Stimulated activated CD4-positive, alpha-beta T cell treated with anti-CD3 and anti-CD28 coated beads, Interleukin-1b, Interleukin-23, amount 100 ng/mL, for 24 hours (primary cell): ENCODE results near the gene TRABD.
A peak's percentile ranks its signal among the peaks of the same experiment; 100 is the strongest.
"Not testable (repeated sequence)": the region's sequence is repeated elsewhere in the genome, so short reads cannot be mapped to it uniquely, and the experiment has no call there.

Experiments used
- DNase-seq, 4 experiments: peaks; one replicate each; pipeline ENCODE4 v3.0.0-alpha.2; 2020; ENCODE audit warnings: low read depth in 4 of 4, low spot score in 1 of 4

Gene TRABD, protein sequence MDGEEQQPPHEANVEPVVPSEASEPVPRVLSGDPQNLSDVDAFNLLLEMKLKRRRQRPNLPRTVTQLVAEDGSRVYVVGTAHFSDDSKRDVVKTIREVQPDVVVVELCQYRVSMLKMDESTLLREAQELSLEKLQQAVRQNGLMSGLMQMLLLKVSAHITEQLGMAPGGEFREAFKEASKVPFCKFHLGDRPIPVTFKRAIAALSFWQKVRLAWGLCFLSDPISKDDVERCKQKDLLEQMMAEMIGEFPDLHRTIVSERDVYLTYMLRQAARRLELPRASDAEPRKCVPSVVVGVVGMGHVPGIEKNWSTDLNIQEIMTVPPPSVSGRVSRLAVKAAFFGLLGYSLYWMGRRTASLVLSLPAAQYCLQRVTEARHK

DNA sequence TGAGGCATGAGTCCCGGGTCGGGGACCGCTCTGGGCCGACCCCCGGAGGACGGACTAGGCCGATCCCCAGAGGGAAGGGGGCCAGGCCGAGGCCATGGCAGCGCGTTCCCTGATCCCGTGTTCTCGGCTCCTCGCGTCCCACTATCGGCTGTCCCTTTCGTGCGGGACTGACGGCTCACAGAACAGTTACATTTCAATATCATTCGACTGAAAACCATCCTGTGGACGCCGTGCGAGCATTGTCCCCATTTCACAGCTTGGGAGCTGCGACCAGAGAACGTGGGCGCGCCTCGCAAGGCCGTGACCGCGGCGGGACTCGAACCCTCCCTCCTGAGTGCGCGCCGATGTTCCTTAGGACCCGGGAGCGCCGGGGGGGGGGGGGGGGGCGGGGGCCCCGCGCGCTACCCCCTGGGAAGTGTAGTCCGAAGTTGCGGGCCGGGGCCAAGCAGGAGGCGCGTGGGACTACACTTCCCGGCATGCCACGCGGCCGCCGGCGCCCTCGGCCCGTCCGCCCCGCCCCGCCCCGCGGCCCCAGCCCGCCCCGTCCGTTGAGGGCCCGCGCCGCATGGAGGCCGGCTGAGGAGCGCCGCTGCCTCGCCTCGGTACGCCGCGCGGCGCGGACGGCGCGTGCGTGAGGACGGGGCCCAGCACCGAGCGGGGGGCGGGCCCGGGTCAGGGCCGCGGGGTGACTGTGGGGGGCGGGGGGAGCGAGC is at the start of gene TRABD:
Gene TRABD, plus strand, starts transcription at position 539 of the 713 bp plus-strand sequence. CDS start 7,148 bp downstream, outside the sequence.
- DNase-seq, result peak; percentile 67 to 85 (median 78)

DNA sequence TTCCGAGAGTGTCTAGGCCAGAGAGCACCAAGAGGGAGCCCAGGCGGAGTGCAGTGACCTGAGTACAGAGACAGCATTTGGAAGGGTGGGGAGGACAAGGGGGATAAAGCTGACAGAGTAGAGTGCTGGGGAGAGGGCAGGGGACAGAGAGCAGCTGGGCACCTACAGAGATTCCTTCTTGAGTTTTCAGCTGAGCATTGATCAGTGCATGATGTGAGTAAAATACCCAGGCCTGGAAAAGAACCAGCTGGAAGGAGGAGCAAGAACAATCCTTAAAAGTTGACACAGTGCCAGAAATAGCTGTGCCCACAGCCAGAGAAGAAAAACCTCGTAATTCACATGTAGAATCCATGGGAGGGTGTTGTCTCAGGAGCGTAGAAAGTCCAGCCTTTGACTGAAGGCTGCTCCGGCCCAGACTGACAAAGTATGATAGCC is 49.1 kb upstream of the TRABD start:
- DNase-seq, result no peak

DNA sequence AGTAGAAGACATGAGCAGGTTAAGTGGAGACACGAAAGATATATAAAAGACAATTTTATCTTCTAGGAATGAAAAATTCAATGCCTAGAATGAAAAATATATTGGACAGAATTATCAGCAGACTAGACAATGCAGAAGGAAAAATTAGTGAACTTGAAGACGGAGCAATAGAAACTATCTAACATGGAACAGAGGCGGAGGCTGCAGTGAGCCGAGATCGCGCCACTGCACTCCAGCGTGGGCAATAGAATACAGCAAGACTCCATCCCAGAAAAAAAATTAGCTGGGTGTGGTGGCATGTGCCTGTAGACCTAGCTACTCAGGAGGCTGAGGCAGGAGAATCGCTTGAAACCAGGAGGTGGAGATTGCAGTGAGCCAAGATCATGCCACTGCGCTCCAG is 48.4 kb upstream of the TRABD start:
- DNase-seq, result not testable (repeated sequence)

DNA sequence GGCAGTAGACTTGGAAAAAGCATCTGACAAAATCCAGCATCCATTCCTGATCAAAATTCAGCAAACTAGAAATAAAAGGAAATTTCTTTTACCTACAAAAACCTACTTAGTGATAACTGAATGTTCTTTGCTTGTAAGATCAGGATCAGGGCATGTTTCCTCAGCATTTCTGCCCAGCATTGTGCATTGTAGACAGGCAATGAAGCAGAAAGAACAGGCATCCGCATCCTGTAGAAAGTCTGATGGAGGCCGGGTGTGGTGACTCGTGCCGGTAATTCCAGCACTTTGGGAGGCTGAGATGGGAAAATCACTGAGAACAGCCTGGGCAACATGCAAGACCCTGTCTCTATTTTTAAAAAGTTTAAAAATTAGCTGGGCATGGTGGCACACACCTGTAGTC is 47.7 kb upstream of the TRABD start:
- no peak for DNase-seq

DNA sequence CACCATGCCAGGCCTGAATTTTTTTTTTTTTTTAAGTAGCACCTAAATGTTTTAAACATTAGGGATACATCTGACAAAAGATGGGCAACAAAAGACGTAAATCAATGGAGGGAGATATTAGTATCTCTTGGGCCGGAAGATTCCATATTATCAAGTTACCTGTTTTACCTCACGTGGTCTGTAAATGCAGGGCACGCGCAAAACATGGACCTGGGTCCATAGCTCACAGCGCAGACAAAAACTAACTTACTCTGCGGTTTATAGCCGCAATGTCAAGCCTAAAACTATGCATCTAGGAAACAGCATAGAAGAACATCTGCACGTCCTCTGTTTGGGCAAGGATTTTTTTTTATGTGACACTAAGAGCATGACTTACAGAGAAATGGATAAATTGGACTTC is 46.7 kb upstream of the TRABD start:
- no peak for DNase-seq

DNA sequence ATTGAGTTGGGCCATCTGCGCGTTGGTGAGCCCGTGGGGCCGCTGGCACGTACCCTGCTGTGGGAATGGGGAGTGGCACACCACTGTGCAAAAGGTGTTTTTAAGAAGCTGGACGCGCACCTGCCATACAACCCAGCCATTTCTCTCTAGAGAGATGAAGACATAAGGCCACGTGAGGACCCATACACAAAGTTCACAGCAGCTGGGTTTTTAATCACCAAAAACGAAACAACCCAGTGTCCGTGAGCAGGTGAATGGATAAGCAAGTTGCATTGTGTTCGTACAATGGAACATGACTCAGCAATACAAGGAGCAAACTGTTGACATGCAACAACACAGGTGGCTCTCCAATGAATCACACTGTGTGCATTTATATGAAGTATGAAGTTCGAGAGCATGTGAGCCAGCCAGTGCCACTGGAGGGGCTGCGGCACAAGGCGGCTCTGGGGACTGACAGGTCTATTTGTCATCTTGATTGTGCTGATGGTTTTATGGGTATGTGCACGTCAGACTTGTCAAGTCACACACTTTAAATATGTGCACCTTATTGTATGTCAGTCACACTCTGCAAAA is 45.8 kb upstream of the TRABD start:
- no peak for DNase-seq

DNA sequence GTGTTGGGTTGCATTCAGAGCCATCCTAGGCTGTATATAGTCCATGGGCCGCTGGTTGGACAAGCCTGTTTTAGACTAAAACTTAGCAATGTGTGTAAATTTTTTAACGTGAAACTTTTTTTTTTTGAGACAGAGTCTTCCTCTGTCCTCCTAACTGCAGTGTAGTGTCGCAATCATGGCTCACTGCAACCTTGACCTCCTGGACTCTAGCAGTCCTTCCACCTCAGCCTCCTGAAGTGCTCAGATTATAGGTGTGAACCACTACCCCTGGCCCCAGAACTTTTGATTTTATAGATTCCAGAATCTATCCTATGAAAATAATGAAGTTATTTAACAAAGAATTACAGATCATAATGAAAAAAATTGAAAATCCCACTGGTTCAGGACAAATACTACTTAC is 45.1 kb upstream of the TRABD start:
- no peak for DNase-seq

DNA sequence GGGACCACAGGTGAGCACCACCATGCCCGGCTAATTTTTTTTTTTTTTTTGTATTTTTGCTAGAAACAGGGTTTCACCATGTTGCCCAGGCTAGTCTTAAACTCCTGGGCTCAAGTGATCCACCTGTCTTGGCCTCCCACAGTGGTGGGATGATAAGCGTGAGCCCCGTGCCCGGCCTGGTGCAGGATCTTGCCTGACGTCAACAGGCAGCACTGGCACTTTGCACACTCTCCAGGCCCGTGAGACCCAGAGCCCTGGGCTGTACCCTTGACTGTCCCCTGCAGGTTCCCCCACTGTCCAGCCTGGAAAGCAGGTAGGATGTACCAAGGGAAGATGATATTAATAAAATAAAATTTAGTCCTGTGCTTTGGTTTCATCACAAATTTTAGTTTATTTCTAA is 44.3 kb upstream of the TRABD start:
- DNase-seq, result no peak

DNA sequence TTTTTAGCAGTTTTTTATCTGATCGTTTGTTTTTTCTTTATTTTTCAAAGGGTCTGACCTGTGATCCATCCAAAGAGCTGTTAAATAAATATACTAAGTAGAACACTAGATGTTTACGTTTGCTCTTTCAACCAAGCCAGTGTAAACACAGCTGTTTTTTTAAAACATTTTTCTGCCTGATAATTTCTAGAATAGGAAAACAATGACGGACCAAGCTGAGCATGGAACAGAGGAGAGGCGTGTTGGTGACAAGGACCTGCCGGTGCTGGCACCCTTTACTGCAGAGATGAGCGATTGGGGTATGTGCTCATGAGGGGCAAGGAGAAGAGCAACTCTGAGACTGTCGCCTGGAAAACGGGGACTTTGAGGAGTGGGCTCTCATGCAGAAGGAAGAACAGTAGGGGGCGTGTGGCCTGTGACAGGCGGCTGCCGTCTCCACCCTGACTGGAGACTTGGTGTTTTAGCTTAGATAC is 43.8 kb upstream of the TRABD start:
- DNase-seq, result no peak

DNA sequence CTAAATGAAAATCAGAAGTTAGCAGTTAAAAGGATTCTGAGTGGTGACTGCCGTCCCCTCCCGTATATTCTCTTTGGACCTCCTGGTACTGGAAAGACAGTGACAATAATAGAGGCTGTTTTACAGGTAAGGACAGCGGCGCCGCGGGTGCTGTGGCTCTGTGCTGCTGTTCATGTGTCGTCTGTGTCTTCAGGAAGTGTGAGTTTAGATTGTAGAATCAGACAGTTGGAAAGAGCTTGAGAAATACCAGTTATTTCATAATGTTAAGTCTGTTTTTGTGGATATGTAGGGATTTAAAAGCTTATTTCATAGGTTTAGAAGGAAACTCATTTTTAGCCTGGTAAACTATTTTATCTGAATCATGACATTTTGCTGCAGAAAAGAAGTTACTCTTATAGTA is 42.6 kb upstream of the TRABD start:
- no peak for DNase-seq

DNA sequence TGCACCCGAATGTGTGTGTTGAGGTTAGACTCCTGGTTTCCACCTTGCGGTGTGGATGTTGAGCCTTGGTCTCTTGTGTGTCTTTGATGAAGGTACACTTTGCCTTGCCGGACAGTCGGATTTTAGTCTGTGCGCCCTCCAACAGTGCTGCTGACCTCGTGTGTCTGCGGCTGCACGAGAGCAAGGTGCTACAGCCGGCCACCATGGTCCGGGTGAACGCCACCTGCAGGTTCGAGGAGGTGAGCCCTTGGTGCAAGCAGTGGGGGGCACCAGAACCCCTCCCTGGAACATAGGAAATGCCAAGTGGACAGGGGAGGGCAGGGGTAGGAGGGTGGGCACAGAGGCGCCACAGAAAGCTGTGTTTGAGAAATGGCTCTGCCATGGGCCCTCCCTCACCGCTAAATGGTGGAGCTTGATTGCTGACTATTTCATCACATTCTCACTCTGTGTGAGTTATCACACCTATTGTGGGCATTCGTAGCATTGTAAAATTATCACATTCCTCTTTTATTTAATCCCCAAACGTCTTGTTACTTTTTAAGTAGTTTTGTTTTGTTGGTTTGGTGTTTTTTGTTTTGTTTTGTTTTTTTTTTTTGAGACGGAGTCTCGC is 41.6 kb upstream of the TRABD start:
- DNase-seq, result no peak

DNA sequence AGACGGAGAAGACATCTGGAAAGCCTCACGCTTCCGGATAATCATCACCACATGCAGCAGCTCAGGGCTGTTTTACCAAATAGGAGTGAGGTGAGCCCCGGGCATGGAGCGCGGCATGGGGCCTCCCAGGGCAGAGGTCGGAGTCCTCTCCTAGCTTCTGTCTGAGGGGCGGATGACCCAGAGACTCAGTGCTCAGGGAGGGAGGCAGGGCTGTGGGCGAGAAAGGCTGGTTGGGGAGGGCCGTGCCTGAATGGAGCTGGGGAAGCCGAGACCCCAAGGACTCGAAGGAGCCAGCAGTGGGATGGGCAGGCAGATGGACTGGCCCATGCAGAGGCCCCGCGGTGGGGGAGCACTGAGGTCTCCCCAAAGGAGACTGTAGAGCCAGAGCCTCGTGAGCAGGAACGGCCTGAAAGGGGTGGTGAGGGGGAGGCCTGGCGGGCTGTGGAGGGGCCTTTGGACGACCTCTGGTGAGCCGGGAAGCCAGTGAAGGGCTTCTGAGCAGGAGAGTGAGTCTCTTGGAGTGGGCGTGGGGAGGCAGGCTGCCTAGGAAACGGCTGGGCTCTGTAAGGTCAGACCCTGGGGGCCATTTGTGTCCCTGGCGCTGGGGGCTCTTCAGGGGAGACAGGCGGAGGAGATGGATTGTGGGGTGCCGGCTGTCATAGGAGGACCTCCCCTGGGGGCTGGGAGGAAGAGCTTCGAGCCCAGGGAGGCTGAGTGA is 39.8 kb upstream of the TRABD start:
- DNase-seq, result no peak

DNA sequence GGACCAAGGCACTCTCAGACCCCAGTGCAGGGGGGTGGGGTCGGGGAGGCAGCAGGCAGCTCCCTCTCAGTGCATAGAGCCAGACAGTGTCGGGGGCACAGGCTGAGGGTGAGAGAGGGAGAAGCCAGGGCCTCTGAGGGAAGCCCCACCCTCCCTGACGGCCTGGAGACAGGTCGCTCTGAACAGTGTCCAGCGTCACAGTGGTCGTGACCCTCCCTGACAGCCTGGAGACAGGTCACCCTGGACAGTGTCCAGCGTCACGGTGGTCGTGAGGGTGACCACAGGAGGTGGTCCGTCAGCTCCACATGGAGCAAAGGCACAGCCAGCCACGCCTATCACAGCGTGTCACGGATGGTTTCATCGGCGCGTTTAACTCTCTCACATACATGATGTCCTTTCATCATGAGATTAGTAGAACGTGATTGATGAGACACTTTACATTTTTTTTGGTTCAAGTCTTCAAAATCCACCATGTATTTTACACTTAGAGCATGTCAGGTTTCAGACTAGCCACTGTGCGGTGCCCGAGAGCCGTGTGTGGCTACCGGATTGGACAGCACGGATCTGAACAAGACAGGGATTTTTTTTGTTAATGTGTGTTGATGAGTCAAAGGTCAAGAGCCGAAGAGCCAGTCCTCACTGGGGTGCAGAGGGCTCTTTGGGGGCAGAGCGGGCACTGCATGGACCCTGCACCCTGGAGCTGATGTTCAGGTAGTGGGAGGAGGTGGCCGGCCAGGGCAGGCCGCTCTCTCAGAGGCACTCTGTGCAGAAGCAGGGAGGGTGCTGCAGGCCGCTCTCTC is 39.1 kb upstream of the TRABD start:
- DNase-seq, result no peak

DNA sequence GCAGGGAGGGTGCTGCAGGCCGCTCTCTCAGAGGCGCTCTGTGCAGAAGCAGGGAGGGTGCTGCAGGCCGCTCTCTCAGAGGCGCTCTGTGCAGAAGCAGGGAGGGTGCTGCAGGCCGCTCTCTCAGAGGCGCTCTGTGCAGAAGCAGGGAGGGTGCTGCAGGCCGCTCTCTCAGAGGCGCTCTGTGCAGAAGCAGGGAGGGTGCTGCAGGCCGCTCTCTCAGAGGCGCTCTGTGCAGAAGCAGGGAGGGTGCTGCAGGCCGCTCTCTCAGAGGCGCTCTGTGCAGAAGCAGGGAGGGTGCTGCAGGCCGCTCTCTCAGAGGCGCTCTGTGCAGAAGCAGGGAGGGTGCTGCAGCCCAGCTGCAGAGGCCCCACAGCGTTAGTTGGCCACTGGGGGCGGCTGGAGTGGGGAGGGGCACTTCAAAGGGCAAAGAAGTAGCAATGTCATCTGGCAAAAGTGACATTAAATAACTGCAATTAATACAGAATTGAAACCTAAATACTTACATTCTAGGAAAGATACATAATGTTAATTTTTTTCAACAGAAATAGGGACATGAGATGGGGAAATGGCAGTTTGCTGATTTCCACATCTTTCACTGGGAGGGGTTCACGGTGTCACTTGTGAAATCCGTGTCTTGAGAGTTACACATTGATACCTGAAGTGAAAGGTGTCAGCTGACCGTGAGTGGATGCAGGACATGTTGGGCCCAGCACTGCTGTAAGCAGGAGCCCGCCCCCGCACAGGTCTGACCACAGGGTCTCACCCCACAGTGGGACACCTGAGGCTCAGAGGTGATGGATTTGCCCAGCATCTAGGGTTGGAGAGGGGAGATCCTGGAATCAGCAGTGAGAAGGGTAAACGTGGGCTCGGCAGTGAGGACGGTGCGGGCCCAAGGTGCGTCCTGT is 38.2 kb upstream of the TRABD start:
- DNase-seq, result not testable (repeated sequence)

DNA sequence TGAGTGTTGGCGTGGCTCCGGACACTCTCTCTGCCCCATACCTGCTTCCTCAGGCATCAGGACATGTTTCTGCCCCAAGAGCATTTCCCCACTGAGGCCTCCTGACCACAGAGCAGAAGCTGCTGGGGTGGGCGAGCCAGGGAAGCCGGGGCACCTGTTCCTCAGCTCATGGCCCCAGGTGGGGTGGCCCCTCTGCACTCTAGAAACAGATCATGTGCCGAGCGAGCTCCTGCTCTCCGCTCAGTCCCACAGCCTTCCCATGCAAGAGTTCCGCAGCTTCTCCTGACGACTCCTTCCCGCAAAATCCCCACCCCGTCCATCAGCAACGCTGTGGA is 37.6 kb upstream of the TRABD start:
- DNase-seq, result no peak

DNA sequence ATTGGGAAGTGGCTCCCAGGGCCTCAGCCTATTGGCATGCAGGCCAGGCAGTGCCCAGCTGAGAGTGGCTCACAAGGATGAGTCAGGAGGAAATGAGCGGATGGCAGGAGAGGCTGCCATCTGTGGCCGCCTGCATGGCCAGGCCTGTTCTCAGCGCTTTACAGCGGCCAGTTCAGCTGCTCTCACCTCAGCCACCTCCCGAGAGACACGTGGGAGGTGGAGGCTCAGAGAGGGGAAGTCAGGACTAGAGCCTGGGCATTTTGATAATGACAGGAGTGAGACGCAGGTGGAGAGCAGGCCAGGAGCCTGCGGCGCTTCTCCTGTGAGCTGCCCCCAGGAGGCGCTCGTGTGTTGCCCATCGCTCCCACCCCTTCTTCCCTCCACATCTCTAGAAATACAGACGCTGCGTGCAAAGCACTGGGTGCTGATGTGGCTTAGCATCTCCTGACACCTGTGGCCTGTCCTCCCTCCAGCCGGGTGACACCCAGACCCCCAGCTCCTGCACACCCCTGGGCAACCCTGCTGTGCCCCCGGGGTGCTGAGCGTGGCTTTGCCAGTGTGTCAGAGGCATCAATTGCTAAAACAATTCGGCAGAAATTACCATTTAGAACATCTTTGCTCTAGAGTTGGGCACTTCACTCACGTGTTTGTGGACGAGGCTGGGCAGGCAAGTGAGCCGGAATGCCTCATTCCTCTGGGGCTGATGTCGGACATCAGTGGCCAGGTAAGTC is 36.6 kb upstream of the TRABD start:
- peak; percentile 29 to 68 (median 57) for DNase-seq

DNA sequence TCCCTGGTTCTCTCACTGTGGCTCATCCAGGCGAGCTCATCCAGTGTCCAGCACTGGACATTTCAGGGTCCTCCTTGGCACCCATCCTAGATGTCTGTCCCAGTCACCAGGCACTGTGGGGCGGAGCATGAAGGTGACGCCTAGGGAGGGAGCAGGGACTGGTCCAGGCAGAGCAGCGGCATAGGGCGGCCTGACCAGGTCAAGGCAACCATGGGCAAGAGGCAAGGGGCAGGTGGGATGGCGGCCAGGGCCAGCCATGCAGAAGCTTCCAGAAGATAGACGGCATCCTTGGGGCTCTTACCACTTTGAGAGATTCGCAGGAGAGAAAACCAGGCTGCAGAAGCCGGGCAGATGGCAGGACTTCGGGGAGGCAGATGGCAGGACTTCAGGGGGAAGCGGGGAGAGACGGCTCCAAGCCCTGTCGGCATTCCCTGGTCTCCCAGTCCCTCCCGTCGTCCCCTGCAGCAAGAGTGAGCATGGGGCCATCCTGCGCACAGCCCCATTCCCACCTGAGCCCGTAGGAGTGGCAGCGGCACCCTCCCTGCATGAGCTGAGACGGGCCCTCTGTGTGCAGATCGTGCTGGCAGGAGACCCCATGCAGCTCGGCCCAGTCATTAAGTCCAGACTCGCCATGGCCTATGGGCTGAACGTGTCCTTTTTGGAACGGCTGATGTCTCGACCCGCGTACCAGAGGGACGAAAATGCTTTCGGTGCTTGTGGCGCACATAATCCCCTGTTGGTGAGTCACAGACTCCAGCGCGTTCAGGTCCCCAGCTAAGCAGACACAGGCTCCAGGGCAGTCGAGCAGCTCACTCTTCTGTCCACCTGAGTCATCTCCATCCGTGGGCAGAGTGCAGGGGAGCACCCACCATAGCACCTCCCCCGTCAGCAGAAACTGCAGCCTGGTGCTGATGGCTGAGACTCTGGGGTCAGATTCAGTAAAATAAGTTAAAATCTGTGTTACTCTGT is 35.3 kb upstream of the TRABD start:
- DNase-seq, result no peak
